GM19240 (cell line): ENCODE results near the gene ERRFI1.

Source experiments
- DNase-seq: peaks from one replicate; pipeline ENCODE4 v3.0.0; 2011; ENCODE audit warnings: low spot score; ENCODE audit not compliant: insufficient read length

ERRFI1 gene

DNA sequence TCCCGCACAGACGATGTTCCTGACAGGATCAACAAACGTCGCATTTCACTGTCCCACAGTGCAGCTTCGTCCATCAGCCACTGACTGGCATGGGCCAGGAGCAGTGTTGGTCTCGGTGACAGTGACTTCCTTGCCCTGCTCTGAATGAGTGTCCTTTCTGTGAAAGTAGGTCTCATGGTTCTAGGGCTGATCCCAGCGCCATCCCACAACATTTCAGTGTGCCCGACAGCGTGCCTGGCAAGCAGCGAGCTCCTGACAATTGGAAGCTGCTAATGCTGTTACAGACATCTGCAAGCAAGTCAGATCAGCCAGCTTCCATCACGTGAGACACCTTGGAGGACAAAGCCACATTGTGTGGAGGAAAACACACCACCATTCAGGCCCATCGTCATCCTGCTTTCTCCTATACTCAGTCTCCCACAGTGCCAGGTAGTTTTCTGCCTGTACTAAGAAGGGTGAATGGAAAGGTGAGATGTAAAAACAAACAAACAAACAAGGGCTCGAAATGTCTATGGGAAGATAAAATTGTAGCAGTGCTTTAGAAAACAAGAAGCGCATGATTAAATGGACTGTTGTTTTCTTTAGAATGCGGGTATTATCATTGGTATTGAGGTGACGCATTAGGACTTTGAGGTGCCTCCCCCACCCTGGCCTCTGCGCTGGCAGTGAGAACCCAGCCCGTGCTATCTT, 21.9 kb downstream of the ERRFI1 start:
- no peak for DNase-seq

GRCh38 chr1:8003438-8004112, 22.5 kb downstream of the ERRFI1 start:
- DNase-seq, result no peak

DNA sequence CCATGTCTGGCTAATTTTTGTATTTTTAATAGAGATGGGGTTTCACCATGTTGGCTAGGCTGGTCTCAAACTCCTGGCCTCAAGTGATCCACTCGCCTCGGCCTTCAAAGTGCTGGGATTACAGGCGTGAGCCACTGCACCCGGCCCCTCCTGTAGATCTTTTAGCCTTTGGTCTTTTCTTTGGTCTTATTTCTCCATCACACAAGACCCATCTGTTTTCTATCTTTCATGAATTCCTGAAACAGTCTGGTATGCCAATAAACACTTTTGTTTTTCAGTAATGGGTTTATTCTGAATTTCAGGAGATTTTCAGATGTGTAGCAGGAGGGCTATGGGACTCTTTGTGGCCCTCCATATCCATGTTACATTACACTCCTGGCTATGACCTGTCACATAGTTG, 23.2 kb downstream of the ERRFI1 start:
- DNase-seq, result no peak

DNA sequence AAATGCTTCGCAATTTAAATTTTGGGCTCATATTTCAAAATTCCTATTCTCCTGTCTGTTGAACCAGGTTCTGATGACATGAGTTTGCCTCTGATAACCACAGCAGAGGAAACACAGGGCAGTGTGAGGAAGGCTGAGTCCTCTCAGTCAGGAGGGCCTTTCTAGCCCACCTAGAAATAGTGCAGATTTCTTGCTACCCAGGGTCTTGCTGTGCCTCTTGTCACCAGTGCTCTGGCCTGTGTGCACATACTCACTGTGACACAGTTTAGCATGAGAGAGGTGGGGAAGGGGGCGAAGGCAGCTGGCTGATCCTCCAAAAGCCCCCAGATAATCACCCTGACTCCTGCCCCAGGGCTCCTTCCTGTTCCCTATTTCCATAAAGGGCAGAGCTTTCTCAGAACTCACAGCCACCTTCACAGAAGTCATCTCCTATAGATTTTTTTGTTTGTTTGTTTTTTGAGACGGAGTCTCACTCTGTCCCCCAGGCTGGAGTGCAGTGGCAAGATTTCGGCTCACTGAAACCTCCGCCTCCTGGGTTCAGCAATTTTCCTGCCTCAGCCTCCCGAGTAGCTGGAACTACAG, 23.7 kb downstream of the ERRFI1 start:
- no peak for DNase-seq

DNA sequence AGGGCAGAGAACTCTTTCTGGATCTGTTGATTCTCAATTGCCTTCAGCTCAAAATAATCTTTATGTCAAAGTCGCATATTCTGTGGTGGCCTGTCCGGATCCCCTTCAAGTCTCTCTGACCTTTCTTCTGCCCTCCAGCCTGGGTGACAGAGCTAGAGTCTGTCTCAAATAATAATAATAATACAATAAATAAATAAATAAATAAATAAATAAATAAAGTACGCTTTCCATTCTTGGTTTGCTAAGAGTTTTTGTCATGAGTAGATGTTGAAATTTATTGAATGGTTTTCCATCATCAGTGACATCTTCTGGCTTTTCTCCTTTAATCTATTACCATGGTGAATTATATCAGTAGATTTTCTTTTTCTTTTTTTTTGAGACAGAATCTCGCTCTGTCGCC, 30.7 kb downstream of the ERRFI1 start:
- no peak for DNase-seq

DNA sequence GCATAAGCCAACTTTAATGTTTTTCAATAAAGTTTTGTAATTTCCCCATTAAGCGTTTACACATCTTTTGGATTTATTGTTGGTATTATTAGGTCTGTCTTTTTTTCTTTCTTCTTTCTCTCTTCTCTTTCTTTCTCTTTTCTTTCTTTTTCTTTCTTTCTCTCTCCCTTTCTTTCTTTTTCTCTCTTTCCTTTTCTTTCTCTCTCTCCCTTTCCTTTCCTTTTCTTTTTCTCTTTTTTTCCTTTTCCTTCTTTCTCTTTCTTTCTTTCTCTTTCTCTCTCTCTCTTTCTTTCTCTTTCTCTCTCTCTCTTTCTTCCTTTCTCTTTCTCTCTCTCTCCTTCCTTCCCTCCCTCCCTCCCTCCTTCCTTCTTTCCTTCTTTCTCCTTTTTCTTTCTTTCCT, 31.3 kb downstream of the ERRFI1 start:
- no peak for DNase-seq

- no peak for DNase-seq
Measured at GRCh38 chr1:7993593-7994479, 32.3 kb downstream of the ERRFI1 start.

GRCh38 chr1:7992885-7993284, 33.2 kb downstream of the ERRFI1 start:
- DNase-seq, result no peak

DNA sequence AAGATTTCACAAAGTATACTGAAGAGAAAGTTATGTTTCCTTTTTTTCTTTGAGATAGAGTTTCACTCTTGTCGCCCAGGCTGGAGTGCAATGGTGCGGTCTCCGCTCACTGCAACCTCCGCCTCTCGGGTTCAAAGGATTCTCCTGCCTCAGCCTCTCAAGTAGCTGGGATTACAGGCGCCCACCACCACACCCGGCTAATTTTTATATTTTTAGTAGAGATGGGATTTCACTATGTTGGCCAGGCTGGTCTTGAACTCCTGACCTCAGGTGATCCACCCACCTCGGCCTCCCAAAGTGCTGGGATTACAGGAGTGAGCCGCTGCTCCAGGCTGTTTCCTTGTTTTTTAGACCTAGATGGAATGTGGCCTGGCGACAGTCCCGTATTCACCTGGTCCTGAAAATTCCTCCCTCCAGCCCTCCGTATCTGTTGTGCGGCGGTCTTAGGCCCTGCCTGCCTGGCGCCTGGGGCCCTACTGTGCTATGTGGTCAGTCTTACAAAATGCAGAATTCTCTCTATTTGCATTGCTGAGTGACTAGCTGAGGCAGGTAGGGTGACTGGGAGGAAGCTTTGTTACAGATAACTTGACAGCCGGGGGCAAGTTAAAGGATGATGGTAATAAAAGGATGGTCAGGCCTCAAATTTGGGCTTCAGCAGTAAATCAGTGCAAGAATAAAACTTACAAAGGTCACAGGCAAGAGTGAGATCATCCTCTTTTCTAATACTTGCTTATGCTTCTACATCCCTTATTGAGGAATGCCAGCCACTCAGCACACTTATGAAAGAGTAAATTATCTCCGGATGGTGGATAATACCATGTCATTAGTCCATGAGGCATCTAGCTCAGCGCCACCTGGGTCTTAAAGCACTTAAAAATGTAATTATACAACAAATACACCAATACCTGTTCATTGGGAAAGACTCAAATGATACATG, 34.3 kb downstream of the ERRFI1 start:
- DNase-seq, result no peak

DNA sequence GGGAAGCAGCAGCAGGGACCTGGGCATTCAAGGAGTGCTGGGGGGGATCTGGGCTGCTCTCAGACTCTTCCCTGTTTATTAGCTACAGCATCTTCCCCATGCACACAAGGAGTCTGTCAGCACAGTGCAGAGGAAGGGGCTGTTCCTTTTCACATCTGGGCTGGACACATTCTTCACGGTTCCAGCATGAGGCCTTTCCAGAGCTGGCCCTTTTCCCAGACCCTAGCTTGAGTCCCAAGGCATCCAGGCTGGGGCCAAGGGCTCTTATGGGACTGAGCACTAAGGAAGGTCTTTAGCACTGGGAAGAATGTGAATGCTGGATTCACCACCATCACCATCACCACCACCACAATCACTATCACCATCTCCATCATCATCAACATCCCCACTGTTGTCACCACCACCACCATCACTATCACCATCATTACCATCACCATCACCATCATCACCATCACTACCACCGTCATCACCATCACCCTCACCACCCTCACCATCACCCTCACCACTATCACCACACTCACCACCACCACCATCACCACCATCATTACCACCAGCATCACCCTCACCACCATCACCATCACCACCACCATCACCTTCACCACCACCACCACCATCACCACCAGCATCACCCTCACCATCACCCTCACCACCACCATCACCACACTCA, 36.2 kb downstream of the ERRFI1 start:
- no peak for DNase-seq

DNA sequence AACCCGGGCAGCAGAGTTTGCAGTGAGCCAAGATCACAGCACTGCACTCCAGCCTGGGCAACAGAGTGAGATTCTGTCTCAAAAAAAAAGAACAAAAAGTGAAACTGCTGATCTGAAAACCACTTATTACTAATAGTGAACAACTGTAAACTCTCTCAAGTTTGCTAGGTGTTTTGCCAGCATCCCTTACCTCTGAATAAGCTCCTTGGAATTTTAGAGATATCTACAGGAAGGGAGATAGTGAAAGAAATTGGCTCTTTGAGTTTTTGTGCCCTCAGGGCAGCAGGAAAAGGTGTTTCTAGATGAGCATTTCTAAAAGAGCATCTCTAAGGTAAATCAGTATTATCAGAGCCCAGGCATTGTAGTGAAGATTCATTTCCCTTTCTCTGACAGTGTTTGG, 37.5 kb downstream of the ERRFI1 start:
- DNase-seq, result no peak

- no peak for DNase-seq
Measured at GRCh38 chr1:7987528-7987927, 38.6 kb downstream of the ERRFI1 start.

DNA sequence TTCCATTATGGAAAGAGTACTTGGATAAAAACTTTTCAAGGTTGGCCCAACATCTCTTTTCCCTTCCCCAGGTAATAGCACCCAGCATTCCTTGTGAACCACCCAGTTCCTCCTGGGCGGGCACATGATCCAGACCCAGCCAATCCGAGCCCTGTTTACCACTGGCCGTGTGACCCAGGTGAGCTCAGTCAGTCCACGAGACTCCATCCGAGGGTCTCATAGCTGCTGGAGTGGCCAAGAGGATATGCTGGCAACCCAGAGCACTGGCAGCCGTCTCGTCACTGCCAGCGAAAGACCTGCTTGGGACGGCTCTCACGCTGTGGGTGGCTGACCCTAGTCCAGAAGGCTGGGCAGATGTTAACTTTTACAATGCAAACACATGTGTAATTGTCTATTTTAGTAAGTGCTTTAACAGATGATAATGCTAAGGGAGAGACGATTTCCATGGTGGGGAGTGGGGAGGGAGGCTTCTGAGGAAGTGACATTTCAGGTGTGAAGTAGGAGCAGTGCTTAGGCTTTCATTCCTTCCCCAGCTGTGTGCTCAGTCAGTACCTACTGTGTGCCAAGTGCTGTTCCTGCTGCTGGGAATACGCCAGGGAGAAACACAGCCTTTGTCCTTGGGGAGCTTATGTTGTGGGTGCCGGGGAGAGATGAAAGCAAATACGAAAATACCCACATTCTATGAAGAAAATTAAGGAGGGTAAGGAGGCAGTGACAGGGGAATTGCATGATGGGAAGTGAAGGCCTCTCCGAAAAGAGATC, 40.1 kb downstream of the ERRFI1 start:
- DNase-seq, result no peak

DNA sequence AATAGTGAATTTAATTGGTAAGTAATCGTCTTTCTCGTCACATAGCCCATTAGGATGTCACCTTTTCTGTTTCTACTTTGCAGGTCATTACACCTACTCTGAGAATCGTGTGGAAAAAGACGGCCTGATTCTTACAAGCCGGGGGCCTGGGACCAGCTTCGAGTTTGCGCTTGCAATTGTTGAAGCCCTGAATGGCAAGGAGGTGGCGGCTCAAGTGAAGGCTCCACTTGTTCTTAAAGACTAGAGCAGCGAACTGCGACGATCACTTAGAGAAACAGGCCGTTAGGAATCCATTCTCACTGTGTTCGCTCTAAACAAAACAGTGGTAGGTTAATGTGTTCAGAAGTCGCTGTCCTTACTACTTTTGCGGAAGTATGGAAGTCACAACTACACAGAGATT, 41.3 kb downstream of the ERRFI1 start:
- no peak for DNase-seq

DNA sequence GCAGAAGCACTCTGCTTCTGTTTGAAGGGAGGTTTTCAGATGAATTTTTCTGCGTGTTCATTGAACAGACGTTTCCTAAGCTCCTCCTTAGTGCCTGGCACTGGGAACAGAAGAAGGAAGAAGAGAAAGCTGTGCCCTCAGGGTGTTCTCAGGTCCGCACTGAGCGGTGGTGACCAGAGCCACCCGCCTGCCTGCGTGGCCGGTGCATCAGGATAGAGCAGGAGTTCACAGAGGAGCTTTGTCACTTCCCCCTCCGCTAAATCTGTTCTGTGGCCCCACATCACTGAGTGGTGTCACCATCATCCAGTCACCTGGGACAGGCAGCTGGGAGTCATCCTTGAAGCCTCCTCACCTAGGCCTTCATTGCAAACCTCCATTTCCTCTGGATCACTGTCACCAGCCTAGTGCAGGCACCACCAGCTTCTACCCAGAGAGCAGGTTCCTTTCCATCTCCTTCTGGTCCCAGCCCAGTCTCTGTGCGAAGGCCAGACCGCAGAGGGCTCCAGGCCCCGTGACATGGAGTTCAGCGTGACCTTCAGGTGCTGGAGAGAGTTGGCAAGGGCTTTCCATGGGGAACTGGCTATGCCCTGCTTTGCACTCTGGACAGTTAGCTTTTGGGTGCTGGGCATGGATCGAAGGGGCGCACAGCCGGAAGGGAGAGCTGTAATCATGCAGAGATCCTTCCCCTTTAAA, 42.9 kb downstream of the ERRFI1 start:
- DNase-seq, result no peak

DNA sequence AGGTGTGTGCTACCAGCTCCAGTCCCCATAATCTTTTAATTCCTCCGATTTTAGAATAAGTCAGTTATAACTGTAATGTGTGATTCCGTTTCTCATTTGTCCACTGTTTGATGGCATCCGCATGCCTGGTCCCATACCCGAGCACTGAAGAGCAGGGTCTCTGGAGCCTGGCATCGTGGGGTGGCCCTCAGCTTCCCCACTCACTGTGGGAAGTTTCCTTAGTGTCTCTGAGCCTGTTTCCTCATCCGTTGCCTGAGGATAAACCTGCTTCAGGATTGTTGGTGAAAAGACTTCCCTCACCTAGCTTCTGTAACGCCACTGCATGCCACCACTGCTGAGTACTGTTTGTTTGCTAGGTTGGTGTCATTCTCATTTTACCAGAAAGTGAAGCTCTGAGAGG, 45.1 kb downstream of the ERRFI1 start:
- no peak for DNase-seq

DNA sequence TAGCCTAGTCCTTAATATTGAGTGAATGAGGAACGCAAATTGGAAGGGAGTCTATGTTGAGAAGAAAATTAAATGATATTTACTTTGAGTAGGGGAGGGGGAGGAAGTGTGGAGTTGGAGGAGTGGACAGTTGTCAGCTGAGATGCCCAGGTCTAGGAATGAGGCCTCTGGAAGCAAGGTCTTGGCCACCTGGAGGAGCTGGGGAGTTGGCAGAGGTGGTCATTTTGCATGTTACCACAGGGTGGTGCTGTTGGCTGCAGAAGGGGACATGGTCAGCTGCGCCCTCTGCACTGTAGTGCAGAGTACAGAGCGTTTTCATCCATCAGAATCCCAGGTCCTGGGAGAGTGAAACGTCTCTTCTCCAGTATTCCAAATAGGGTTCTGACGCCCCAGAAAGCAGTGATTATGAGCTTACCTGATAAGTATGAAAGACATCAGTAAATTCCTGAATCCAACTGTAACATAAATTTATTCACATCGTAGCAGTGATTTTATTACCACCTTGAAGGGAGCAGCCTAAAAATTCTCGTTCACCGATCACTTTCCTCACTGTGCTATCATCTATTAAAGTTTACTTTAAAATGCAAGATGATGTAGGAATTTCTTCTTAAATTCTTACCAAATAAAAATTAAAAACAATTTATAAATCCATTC, 50.8 kb downstream of the ERRFI1 start:
- DNase-seq, result no peak

DNA sequence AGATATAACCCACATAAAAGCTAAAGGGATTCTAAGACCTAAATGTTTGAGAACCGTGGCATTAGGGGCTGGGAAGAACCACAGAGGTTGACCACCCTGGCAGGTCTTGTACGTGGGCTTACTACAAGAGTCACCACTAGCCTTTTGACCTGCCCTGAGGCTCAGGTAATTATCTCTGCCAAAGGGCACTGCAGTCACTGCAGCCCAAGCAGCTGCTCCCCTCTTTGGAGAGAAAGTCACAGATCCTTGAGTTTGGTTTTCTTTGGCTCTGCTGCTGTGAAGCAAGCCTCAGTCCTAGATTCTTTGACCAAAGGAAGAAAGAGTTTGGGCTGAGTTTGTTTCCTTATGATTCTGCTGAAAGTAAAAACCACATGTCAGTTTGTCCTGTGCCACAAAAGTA, 53.0 kb downstream of the ERRFI1 start:
- no peak for DNase-seq
